ENCODE results near the gene ADK.

Gene ADK

GRCh38 chr10:74743401-74743800 is 592.4 kb downstream of the ADK start:
- DNase-seq (ENCODE audit: low spot score): no peak

- no peak for DNase-seq (ENCODE audit: low spot score)
Measured at GRCh38 chr10:74745449-74745848, 594.4 kb downstream of the ADK start.

GRCh38 chr10:74746813-74747212 is 595.8 kb downstream of the ADK start:
- no peak for DNase-seq (ENCODE audit: low spot score)

- DNase-seq (ENCODE audit: low spot score): no peak
Measured at GRCh38 chr10:74748468-74749031, 597.5 kb downstream of the ADK start.

GRCh38 chr10:74750848-74751274 is 599.8 kb downstream of the ADK start:
- no peak for DNase-seq (ENCODE audit: low spot score)

- no peak for DNase-seq (ENCODE audit: low spot score)
Measured at GRCh38 chr10:74752371-74753040, 601.5 kb downstream of the ADK start.

- no peak for DNase-seq (ENCODE audit: low spot score)
Measured at GRCh38 chr10:74753442-74754211, 602.6 kb downstream of the ADK start.

- no peak for DNase-seq (ENCODE audit: low spot score)
Measured at GRCh38 chr10:74754381-74754821, 603.4 kb downstream of the ADK start.

- DNase-seq (ENCODE audit: low spot score): no peak
Measured at GRCh38 chr10:74755273-74755672, 604.3 kb downstream of the ADK start.

Measured in kidney tubule cell (primary cell).